Measurements from ENCODE around the gene GOLGA5.
"Not testable (repeated sequence)": the region's sequence is repeated elsewhere in the genome, so short reads cannot be mapped to it uniquely, and the experiment has no call there.

GOLGA5 gene

DNA sequence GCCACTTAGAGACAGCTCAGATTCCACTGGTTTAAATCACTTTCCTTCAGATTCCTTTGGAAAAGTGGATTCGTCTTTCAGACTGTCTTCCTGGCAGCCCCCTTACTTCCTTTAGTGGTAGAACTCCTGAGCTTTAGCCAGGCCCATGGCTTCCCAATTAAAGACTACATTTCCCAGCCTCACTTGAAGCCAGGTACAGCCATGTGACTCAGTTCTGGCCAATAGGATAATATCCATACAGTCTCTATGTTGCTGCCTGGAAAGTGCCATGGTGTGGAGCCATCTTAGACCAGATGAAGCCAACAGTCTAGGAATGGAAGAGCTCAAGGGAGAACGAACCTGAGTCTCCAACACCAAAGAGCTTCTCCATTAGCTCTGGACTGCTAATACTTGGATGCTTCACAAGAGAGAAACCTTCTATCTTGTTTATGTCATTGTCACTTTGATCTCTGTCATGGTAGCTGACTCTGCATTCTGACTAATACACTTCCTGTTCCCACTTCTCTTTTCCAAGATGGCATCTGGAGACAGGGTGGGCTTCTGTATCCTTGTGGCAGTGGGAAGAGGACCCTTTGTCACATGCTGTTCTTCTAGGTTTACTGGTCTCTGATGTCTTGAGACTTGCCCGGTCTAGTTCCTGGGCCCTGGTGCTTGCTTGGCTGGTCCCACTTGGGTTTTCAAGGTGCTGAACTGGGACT lies 15.1 kb upstream of the GOLGA5 start:
- not testable (repeated sequence) for DNase-seq

DNA sequence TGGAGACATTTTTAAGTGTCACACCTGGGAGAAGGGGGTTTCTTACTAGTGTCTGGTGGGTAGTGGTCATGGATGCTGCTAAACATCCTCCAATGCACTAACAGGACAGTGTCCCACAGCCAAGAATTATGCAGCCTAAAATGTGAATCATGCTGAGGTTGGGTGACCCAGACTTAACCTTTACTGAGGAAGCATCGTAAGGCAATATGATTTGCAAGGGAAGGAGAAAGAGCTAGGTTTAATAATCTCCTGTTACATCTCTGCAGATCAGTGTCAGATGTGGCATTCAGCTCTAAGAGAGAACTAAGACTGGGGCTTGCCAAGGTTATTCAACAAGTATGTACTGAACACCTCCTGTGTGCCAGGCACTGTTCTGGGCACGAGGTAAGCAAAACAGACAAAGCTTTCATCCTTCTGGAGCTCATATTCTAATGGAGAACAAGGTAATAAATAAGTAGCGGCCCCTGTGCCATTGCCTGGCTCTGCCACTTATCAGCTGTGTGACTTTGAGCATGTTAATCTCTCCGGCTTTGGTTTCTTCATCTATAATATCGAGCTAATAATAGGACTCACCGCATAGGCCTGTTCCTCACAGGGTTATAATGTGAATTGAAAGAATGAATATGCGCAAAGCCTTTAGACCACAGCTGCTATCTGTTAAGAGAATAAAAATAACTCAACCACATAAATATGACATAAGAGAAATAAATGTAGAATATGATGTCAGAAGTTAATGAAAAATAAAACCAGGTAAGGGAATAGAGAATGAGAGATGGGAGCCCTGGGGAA lies 13.5 kb upstream of the GOLGA5 start:
- no peak for DNase-seq

DNA sequence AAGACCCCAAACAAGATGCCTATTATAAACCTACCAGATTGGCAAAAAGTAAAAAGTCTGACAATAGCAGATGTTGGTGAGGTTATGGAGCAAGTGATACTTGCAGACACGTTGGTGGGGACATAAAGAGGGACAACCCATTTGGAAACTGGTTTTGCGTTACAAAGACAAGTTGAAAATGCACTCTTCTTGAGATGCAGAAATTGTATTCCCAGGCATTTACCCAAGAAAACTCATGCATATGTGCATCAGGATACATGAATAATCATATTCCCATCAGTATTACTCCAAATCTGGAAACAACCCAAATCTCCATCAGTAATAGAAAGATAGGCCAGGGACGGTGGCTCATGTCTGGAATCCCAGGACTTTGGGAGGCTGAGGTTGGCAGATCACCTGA lies 12.8 kb upstream of the GOLGA5 start:
- DNase-seq: no peak

DNA sequence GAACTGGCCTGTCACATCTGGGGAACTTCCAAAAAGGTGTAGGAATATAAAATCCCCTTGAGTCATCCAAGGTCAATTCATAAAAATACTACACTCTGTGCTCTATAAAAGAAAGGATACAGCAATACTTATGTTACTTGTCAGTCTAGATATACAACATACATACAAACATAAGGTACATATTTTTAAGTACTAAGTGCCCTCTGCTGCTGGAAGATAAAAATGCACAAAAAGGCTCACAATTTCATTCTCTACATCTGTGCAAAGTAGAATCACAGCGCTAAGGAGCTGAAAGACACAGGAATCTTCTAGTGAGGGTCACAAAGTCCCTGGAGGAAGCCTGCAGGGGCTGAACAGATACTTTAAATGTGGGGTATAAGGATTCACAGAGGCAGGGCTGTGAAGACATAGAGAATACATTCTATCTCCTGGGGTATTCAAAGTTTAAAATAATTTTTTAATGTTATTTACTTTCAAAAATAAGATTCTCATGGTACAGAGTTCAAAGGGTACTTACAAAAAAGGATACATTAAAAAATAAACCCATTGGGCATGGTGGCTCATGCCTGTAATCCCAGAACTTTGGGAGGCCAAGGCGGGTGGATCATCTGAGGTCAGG lies 10.2 kb upstream of the GOLGA5 start:
- peak; percentile 41 for DNase-seq

GRCh38 chr14:92785667-92786426 lies 8.3 kb upstream of the GOLGA5 start:
- DNase-seq: no peak

GRCh38 chr14:92786427-92786756 lies 7.7 kb upstream of the GOLGA5 start:
- DNase-seq: no peak

DNA sequence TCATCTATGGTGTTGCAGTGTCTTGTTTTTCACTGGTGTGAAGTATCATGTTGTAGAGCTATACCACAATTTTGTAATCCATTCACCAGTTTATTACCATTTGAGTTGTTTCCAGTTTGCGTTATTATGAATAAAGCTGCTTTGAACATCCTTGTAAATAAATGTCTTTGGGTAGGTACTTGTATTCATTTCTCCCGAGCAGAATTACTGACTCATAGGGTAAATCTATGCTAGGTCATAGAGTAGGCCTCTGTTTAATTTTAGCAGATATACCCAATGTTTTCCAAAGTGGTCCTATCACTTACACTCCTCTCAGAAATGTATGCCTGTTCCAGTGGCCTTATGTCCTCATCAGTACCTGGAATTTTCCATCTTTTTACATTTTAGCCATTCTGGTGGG lies 6.6 kb upstream of the GOLGA5 start:
- DNase-seq: no peak

- DNase-seq: no peak
These were observed 4.5 kb upstream of the GOLGA5 start for GRCh38 chr14:92789457-92790089.

DNA sequence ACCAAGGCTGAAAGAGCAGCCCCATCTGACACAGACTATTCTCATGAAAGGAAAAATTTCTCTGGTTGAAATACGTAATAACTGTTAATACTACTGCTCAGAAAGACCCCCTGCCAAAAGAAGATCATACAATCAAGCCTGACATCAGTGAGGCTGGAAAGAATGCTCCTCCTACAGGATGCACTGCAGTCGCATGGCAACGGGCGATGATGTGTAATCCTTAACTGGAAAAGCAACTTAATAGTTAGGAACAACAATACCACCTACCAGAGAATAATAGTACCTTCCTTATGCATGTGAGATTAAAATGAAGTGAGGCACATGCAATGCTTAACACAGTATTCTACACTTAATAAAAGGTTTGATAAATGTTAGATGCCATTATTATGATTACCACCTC lies 1.2 kb upstream of the GOLGA5 start:
- DNase-seq: no peak

GRCh38 chr14:92794547-92794941 lies 439 bp downstream of the GOLGA5 start:
- DNase-seq: no peak

DNA sequence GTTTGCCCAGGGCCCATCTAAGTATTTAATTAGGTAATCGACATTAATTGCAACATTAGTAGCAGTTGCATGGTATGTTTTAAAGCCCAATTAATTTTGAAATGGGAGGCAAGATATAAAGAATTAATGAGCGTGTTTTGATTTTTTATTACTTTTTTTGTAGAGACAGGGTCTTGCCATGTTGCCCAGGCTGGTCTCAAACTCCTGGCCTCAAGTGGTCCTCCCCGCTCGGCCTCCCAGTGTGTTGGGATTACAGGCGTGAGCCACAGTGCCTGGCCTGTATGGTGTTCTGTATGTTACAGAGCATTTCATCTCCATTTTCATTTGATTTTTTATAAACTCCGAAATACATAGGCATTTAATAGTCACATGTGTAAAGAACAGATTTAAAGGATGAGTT lies 856 bp downstream of the GOLGA5 start:
- DNase-seq: no peak

GRCh38 chr14:92797935-92798653 lies 4.0 kb downstream of the GOLGA5 start:
- DNase-seq: no peak

DNA sequence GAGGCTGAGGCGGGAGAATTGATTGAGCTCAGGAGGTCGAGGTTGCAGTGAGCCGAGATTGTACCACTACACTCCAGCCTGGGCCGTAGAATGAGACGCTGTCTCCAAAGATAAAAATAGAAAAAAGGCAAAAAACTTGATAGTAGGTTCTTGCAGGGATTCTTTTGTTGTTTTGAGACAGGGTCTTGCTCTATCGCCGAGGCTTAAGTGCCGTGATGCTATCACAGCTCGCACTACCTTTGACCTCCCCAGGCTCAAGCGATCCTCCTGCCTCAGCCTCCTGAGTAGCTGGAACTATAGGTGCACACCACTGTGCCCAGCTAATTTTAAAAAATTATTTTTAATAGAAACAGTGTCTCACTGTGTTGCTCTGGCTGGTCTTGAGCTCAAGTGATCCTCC lies 4.7 kb downstream of the GOLGA5 start:
- no peak for DNase-seq

DNA sequence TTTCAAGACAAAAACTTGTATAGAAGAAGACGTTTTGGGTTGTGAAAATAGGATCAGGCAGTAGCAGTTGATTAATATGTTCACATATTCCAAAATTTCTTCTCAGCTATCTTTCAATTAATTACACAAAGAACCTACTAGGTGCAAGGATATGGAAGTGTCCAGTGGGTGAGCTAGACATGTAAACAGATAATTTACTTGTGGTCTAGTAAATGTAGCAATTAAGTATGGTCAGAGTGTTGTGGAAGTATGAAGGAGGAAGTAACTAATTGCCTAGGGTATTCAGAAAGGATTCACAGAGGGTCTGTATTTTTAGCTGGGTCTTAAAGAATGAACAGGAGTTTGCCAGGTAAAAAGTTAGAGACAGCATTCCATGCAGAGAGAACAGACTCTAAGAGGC lies 5.9 kb downstream of the GOLGA5 start:
- no peak for DNase-seq

GRCh38 chr14:92800525-92800924 lies 6.4 kb downstream of the GOLGA5 start:
- no peak for DNase-seq

GRCh38 chr14:92801917-92802316 lies 7.8 kb downstream of the GOLGA5 start:
- DNase-seq: no peak

- DNase-seq: no peak
These were observed 8.6 kb downstream of the GOLGA5 start for GRCh38 chr14:92802678-92803077.

DNA sequence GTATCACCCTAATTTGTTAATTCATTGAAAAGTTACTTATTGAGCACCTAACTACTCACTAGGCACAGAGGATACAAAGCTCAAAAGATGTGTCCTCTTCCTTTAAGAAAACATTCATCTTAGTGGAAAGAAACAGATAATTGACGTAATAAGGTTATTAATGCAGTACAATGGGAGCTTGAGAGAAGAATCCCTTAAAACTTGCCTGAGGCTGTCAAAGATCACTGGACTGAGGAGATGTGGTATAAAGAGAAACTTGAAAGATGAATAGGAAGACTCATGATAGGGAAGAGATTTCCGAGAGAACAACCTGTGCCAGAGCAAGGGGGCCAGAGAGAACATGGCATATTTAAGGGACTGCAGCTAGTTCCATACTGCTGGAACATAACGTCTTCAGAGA lies 19.1 kb downstream of the GOLGA5 start:
- DNase-seq: no peak

- no peak for DNase-seq
These were observed 25.0 kb downstream of the GOLGA5 start for GRCh38 chr14:92819011-92819597.

- DNase-seq: not testable (repeated sequence)
These were observed 25.8 kb downstream of the GOLGA5 start for GRCh38 chr14:92819680-92820535.

DNA sequence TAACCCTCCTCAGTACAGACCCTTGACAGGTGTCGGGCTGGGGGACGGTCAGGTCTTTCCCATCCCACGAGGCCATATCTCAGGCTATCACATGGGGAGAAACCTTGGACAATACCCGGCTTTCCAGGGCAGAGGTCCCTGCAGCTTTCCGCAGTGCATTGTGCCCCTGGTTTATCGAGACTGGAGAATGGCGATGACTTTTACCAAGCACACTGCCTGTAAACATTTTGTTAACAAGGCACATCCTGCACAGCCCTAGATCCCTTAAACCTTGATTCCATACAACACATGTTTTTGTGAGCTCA lies 26.4 kb downstream of the GOLGA5 start:
- DNase-seq: not testable (repeated sequence)

All from DMS79 (cell line).